ENCODE data around the gene DHX15. TPM values are rescaled to one million over a fixed set of nuclear protein-coding genes. Genes with fewer than 3 reads are reported as not detected.

Gene DHX15
- total and polyA plus RNA-seq, 9 of the 15 experiments (the other 6 are each of a cell fraction or from before 2014, with no cell fraction given), result 165 to 287 (median 208) TPM

DNA sequence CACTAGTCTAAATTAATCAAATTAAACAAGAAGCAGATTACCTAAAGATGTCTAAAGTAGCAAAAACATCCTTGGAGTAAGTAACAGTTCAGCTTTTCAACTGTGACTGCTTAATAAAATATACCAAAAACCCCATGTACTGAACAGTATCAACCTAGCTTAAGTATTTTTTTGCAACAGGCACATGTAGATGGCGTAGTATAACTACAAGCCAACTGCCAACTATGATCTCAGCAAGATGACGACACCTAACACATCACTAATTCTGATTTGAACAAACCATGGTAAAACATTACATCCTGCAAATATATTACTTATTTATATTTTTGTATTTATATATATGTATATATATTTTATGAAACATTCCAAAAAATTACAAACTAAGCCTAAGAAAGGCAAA lies 24.5 kb downstream of the DHX15 start (continued):
- TF ChIP-seq JUND (IDR thresholded peaks at IDR 0.05; ENCODE audit: borderline replicate concordance, low read depth, low read length), result peak; percentile 13; the same call in 1 of the 2 replicates
- TF ChIP-seq JUND (tag; IDR thresholded peaks at IDR 0.05; ENCODE audit: borderline replicate concordance, low read depth, low read length), result no peak
- TF ChIP-seq, protein P1, sequence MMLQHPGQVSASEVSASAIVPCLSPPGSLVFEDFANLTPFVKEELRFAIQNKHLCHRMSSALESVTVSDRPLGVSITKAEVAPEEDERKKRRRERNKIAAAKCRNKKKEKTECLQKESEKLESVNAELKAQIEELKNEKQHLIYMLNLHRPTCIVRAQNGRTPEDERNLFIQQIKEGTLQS (IDR thresholded peaks at IDR 0.05), result peak; percentile 12; the same call in 1 of the 2 replicates
- TF ChIP-seq, protein P1 (CRISPR knock-in tag; conservative IDR thresholded peaks at IDR 0.05), result no peak
- TF ChIP-seq MXI1 (IDR thresholded peaks at IDR 0.05; ENCODE audit: low read depth, low read length), result no peak
- TF ChIP-seq ZNF75A (CRISPR knock-in tag; IDR thresholded peaks at IDR 0.05), result no peak
- no peak for TF ChIP-seq RFX5 (IDR thresholded peaks at IDR 0.05; ENCODE audit: low read depth, low read length)

DNA sequence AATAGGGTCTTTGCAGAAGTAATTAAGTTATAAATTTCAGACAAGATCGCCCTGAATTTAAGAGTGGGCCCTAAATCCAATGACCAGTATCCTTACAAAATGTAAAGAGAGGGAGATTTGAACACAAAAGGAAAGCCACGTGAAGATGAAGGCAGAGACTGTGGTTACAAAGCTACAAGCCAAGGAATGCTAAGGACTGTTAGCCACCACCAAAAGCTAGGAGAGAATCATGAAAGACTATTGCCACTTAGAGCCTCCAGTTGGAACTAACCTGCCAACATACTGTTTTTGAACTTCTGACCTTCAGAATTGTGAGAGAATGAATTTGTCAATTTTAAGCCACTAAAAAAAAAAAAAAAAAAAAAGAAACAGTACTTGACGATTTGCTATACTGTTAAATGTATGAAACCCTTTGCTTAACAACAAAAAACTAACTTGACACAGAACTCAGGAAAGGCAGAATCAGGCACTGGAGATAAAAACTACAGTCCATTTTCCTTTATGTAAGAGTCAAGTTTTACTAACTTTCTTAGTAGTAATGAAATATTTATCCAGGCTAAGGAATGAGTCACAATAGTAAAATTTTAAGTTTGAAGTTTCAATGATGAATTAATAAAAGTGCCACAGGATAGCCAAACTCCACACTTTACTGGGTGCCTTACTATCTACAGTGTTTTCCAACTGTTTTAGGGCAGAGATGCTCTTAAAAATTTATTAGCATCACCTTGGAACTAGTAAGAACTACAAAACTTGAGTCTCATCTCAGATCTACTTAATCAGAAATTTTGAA lies 25.1 kb downstream of the DHX15 start:
- no TSS peak for BruUV-seq (replicated peaks)
- ATAC-seq (peak; percentile 52), FAIRE-seq (no peak), DNase-seq (ENCODE audit: extremely low read depth in 1 of 4, low spot score in 3 of 4) (no peak)
- peak overlapping the region; percentile 21; the same call in 1 of the 3 replicates for H3K27ac ChIP-seq (ENCODE audit: extremely low read depth, low read depth, low read length)
- peaks cover 58% of the 10 kb centered on the region for H4K20me1 ChIP-seq (replicated peaks; ENCODE audit: control insufficient read depth, insufficient read depth, low read length)
- peaks cover 86% of the 10 kb centered on the region for H3K36me3 ChIP-seq (ENCODE audit: control insufficient read depth, insufficient read depth, low read length)
- H3K79me2 ChIP-seq (ENCODE audit: control insufficient read depth, insufficient read depth, low read length), result peaks cover 99% of the 10 kb centered on the region
- 53% methylated on average over 3 of the region's 3 CpGs for WGBS (ENCODE audit: insufficient coverage, low coverage, missing lambda C conversion rate)
- in situ Hi-C loops (cut with MboI) (no loop called here), intact Hi-C loops (cut with micrococcal nuclease) (no loop called here)
- H2AFZ ChIP-seq (ENCODE audit: low read depth, low read length), result no peak overlapping the region
- H3K27me3 ChIP-seq (ENCODE audit: control insufficient read depth in 2 of 2, insufficient read depth in 2 of 2, low read length in 2 of 2), result no peaks in the 10 kb centered on the region
- H3K9me1 ChIP-seq (ENCODE audit: control insufficient read depth, insufficient read depth, low read length), result no peaks in the 10 kb centered on the region
- no peak overlapping the region for H3K4me2 ChIP-seq (ENCODE audit: insufficient read depth, low read length)
- H3K4me3 ChIP-seq, result no peak overlapping the region
- no peaks in the 10 kb centered on the region for H3K4me1 ChIP-seq (replicated peaks in 1 of 2; ENCODE audit: control insufficient read depth in 2 of 2, insufficient read depth in 2 of 2, low read length in 2 of 2)
- ChIA-PET CTCF (ENCODE audit: low intra/inter-chr PET ratio) (no interaction called here), POLR2A (interaction anchor here (1.3 to 2.4 kb wide), 3 partner anchors 12 to 14 kb away, joined by 3 to 6 read pairs (median 4); no protein-coding TSS in a partner anchor)
- H3K9ac ChIP-seq (ENCODE audit: insufficient read depth in 1 of 2, low read depth in 2 of 2, low read length in 2 of 2), result 0 out of 4 replicates have a peak overlapping the region, but pooled peaks of 1 of the 2 experiments have one; percentile 7
- no peaks in the 10 kb centered on the region for H3K9me3 ChIP-seq (replicated peaks; ENCODE audit: control insufficient read depth, insufficient read depth, low read depth, low read length)
- TF ChIP-seq, protein P2, sequence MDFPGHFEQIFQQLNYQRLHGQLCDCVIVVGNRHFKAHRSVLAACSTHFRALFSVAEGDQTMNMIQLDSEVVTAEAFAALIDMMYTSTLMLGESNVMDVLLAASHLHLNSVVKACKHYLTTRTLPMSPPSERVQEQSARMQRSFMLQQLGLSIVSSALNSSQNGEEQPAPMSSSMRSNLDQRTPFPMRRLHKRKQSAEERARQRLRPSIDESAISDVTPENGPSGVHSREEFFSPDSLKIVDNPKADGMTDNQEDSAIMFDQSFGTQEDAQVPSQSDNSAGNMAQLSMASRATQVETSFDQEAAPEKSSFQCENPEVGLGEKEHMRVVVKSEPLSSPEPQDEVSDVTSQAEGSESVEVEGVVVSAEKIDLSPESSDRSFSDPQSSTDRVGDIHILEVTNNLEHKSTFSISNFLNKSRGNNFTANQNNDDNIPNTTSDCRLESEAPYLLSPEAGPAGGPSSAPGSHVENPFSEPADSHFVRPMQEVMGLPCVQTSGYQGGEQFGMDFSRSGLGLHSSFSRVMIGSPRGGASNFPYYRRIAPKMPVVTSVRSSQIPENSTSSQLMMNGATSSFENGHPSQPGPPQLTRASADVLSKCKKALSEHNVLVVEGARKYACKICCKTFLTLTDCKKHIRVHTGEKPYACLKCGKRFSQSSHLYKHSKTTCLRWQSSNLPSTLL (IDR thresholded peaks at IDR 0.05), result no peak
- no peak for TF ChIP-seq CXXC5 (CRISPR knock-in tag; IDR thresholded peaks at IDR 0.05)
- TF ChIP-seq ZNF197 (CRISPR knock-in tag; IDR thresholded peaks at IDR 0.05; ENCODE audit: low read depth), result no peak
- TF ChIP-seq TCFL5 (CRISPR knock-in tag; conservative IDR thresholded peaks at IDR 0.05), result no peak
- TF ChIP-seq TEAD4 (IDR thresholded peaks at IDR 0.05; ENCODE audit: low read length), result no peak
- no peak for TF ChIP-seq TEAD4 (CRISPR knock-in tag; IDR thresholded peaks at IDR 0.05; ENCODE audit: borderline replicate concordance)
- no peak for TF ChIP-seq FOSL1 (tag; conservative IDR thresholded peaks at IDR 0.05)
- TF ChIP-seq TCF7 (IDR thresholded peaks at IDR 0.05; ENCODE audit: borderline replicate concordance), result no peak
- no peak for TF ChIP-seq NR3C1 (CRISPR knock-in tag; IDR thresholded peaks at IDR 0.05)
- TF ChIP-seq, protein P3, sequence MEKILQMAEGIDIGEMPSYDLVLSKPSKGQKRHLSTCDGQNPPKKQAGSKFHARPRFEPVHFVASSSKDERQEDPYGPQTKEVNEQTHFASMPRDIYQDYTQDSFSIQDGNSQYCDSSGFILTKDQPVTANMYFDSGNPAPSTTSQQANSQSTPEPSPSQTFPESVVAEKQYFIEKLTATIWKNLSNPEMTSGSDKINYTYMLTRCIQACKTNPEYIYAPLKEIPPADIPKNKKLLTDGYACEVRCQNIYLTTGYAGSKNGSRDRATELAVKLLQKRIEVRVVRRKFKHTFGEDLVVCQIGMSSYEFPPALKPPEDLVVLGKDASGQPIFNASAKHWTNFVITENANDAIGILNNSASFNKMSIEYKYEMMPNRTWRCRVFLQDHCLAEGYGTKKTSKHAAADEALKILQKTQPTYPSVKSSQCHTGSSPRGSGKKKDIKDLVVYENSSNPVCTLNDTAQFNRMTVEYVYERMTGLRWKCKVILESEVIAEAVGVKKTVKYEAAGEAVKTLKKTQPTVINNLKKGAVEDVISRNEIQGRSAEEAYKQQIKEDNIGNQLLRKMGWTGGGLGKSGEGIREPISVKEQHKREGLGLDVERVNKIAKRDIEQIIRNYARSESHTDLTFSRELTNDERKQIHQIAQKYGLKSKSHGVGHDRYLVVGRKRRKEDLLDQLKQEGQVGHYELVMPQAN (IDR thresholded peaks at IDR 0.05; ENCODE audit: borderline replicate concordance), result no peak

Data from K562 (cell line).